ENCODE measurements around the gene CFD.

DNA sequence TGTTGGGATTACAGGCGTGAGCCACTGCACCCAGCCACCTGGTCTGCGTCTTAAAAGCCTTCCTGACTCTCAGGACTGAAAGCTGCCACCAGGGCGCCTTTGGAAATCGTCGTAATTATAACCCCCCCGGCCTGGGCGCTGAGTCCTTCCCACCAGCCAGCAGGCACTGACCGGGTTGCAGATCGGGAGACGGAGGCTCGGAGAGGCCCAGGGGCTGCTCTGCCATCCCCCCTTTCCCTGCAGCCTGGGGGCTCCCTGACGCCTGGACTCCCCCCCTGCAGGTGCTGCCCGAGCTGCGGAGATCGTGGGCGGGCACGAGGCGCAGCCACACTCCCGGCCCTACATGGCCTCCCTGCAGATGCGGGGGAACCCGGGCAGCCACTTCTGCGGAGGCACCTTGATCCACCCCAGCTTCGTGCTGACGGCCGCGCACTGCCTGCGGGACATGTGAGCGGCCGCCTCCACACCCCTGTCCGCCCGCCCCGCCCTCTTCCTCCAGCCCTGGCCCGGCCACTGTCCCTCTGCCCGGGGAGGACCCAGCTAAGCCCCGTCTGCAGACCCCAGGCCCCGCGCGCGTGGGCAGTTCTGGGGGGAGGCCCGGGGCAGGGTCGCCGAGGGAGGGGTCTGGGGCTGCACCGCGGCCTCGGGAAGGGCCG is 16.2 kb upstream of the CFD start:
- TF ChIP-seq, protein P1, sequence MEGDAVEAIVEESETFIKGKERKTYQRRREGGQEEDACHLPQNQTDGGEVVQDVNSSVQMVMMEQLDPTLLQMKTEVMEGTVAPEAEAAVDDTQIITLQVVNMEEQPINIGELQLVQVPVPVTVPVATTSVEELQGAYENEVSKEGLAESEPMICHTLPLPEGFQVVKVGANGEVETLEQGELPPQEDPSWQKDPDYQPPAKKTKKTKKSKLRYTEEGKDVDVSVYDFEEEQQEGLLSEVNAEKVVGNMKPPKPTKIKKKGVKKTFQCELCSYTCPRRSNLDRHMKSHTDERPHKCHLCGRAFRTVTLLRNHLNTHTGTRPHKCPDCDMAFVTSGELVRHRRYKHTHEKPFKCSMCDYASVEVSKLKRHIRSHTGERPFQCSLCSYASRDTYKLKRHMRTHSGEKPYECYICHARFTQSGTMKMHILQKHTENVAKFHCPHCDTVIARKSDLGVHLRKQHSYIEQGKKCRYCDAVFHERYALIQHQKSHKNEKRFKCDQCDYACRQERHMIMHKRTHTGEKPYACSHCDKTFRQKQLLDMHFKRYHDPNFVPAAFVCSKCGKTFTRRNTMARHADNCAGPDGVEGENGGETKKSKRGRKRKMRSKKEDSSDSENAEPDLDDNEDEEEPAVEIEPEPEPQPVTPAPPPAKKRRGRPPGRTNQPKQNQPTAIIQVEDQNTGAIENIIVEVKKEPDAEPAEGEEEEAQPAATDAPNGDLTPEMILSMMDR (IDR thresholded peaks at IDR 0.05), result no peak
- TF ChIP-seq POLR2A (IDR thresholded peaks at IDR 0.05), result no peak
